Parathyroid adenoma (tissue), 2 donors: ENCODE data around the gene TFB2M.

Experiments
- H2AFZ ChIP-seq: fragments of 300-600 bp; sonication (generic); one replicate; pipeline ENCODE4 v1.7.0; 2017; ENCODE audit warnings: antibody characterized with exemption, mild to moderate bottlenecking
- H3K27ac ChIP-seq: fragments of 300-600 bp; sonication (generic); one replicate; pipeline ENCODE4 v1.7.0; 2017
- H3K27me3 ChIP-seq: fragments of 300-600 bp; sonication (generic); one replicate; pipeline ENCODE4 v1.7.0; 2017; ENCODE audit warnings: low read length; ENCODE audit not compliant: control insufficient read depth, insufficient read depth
- H3K36me3 ChIP-seq: fragments of 300-600 bp; sonication (generic); one replicate; pipeline ENCODE4 v1.7.0; 2017; ENCODE audit warnings: low read length; ENCODE audit not compliant: control insufficient read depth, insufficient read depth
- H3K4me1 ChIP-seq: fragments of 300-600 bp; sonication (generic); one replicate; pipeline ENCODE4 v1.7.0; 2017; ENCODE audit warnings: control low read depth
- H3K4me2 ChIP-seq: fragments of 300-600 bp; sonication (generic); one replicate; pipeline ENCODE4 v1.7.0; 2017; ENCODE audit warnings: low read length
- H3K4me3 ChIP-seq: fragments of 300-600 bp; sonication (generic); one replicate; pipeline ENCODE4 v1.7.0; 2017; ENCODE audit warnings: low read depth, low read length
- H3K79me2 ChIP-seq: fragments of 300-600 bp; sonication (generic); one replicate; pipeline ENCODE4 v1.7.0; 2017; ENCODE audit warnings: control low read depth
- H3K9ac ChIP-seq: fragments of 300-600 bp; sonication (generic); one replicate; pipeline ENCODE4 v1.7.0; 2017; ENCODE audit warnings: mild to moderate bottlenecking
- H3K9me3 ChIP-seq: fragments of 300-600 bp; sonication (generic); one replicate; pipeline ENCODE4 v1.7.0; 2017; ENCODE audit warnings: low read length; ENCODE audit not compliant: control insufficient read depth
- CTCF ChIP-seq: fragments of 300-600 bp; sonication (generic); IDR thresholded peaks from one replicate; pipeline ENCODE4 v1.7.0; 2017; ENCODE audit warnings: antibody characterized with exemption, mild to moderate bottlenecking
- donor health status: primary hyperparathyroidism.

The TFB2M gene

GRCh38 chr1:246526915-246527314 lies 39.1 kb downstream of the TFB2M start:
- Histone ChIP-seq H3K27ac (no peak overlapping the region), H3K4me2 (no peak overlapping the region), H3K36me3 (no peaks in the 10 kb centered on the region), H3K79me2 (no peaks in the 10 kb centered on the region), H3K27me3 (no peaks in the 10 kb centered on the region), H3K4me1 (no peaks in the 10 kb centered on the region), H3K9me3 (no peaks in the 10 kb centered on the region), H2AFZ (no peak overlapping the region), H3K9ac (no peak overlapping the region), H3K4me3 (no peak overlapping the region)
- no peak for TF ChIP-seq CTCF

- no peak for TF ChIP-seq CTCF
- no peak overlapping the region for H2AFZ ChIP-seq
- H3K79me2 ChIP-seq: no peaks in the 10 kb centered on the region
- H3K4me1 ChIP-seq: no peaks in the 10 kb centered on the region
- no peak overlapping the region for H3K27ac ChIP-seq
- H3K9ac ChIP-seq: no peak overlapping the region
- no peak overlapping the region for H3K4me3 ChIP-seq
- H3K36me3 ChIP-seq: no peaks in the 10 kb centered on the region
- H3K27me3 ChIP-seq: no peaks in the 10 kb centered on the region
- no peak overlapping the region for H3K4me2 ChIP-seq
- no peaks in the 10 kb centered on the region for H3K9me3 ChIP-seq
These were observed 39.7 kb downstream of the TFB2M start for GRCh38 chr1:246526380-246526779.

GRCh38 chr1:246519514-246519913 lies 46.5 kb downstream of the TFB2M start:
- Histone ChIP-seq H3K36me3 (no peaks in the 10 kb centered on the region), H3K27ac (no peak overlapping the region), H3K9ac (no peak overlapping the region), H3K4me1 (no peaks in the 10 kb centered on the region), H3K4me3 (no peak overlapping the region), H3K79me2 (no peaks in the 10 kb centered on the region), H2AFZ (no peak overlapping the region), H3K9me3 (no peaks in the 10 kb centered on the region), H3K4me2 (no peak overlapping the region), H3K27me3 (no peaks in the 10 kb centered on the region)
- no peak for TF ChIP-seq CTCF

GRCh38 chr1:246518456-246519205 lies 47.4 kb downstream of the TFB2M start:
- H3K4me1 ChIP-seq: no peaks in the 10 kb centered on the region
- no peak overlapping the region for H3K4me2 ChIP-seq
- H3K4me3 ChIP-seq: no peak overlapping the region
- no peak for TF ChIP-seq CTCF
- no peak overlapping the region for H2AFZ ChIP-seq
- H3K79me2 ChIP-seq: no peaks in the 10 kb centered on the region
- H3K27me3 ChIP-seq: no peaks in the 10 kb centered on the region
- H3K27ac ChIP-seq: no peak overlapping the region
- no peaks in the 10 kb centered on the region for H3K9me3 ChIP-seq
- no peak overlapping the region for H3K9ac ChIP-seq
- no peaks in the 10 kb centered on the region for H3K36me3 ChIP-seq

GRCh38 chr1:246517391-246517790 lies 48.7 kb downstream of the TFB2M start:
- no peak overlapping the region for H3K27ac ChIP-seq
- H3K27me3 ChIP-seq: no peaks in the 10 kb centered on the region
- TF ChIP-seq CTCF: no peak
- H3K9ac ChIP-seq: no peak overlapping the region
- H3K4me3 ChIP-seq: no peak overlapping the region
- H3K9me3 ChIP-seq: no peaks in the 10 kb centered on the region
- no peak overlapping the region for H2AFZ ChIP-seq
- no peaks in the 10 kb centered on the region for H3K4me1 ChIP-seq
- H3K36me3 ChIP-seq: no peaks in the 10 kb centered on the region
- H3K79me2 ChIP-seq: no peaks in the 10 kb centered on the region
- H3K4me2 ChIP-seq: no peak overlapping the region
